ENCODE data around the gene FHDC1.

Gene FHDC1

DNA sequence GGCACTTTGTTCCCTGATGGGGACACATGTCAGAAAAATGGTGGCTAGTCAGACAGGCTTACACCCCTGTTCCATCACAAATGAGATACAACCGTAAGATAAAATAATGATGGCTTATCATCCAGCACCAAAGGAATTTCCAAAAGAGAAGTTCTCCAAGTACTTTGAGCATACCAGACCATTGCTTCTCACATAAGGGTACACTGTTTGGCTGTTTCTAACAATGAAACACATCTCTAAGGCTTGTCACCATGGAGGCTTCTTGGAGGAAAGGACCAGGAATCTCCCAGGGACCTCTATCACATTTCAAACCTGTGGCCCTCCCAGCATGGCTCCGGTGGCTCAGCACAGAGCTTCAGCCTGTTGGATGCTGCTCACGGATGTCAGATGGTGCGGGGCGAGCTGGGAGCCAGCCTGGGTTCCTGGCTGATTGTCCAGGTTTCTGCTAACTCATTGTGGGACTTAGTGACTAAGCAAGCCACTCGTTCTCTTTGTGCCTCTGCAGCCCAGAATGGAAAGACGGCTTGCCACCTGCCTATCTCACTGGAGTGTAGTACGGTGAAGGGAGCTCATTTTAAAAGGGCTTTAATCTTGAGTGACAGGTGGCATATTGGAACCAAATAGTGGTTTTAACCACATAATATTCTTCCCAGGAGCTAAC lies 54.5 kb downstream of the FHDC1 start:
- FAIRE-seq (no peak), DNase-seq (ENCODE audit: insufficient read length) (no peak)
- no peak for TF ChIP-seq POLR2AphosphoS5 (IDR thresholded peaks at IDR 0.05; ENCODE audit: low read depth, low read length)
- no peak for TF ChIP-seq TAF1 (IDR thresholded peaks at IDR 0.05; ENCODE audit: borderline replicate concordance, low read depth, low read length)
- TF ChIP-seq POLR2A (IDR thresholded peaks at IDR 0.05; ENCODE audit: low read depth, low read length): no peak

DNA sequence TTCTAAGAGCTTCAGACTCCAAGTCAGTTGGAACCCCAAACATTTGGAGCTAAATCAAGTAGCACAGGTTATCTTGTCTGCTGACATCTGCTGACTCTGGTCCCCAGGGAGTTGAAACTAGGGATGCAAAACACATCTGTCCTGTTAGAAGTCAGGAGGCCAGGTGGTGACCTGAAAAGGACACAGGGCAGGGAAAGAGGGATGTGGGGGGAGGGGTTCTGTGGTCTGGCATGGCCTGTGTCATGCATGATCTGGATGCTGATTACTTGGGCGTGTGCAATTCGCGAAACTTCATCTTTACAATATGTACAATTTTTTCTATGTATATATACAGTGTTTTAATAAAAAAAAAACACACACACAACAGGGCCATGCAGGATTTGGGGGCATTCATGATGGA lies 55.3 kb downstream of the FHDC1 start:
- DNase-seq (ENCODE audit: insufficient read length) (no peak), FAIRE-seq (no peak)
- no peak for TF ChIP-seq TAF1 (IDR thresholded peaks at IDR 0.05; ENCODE audit: borderline replicate concordance, low read depth, low read length)
- TF ChIP-seq POLR2AphosphoS5 (IDR thresholded peaks at IDR 0.05; ENCODE audit: low read depth, low read length): no peak
- TF ChIP-seq POLR2A (IDR thresholded peaks at IDR 0.05; ENCODE audit: low read depth, low read length): no peak

DNA sequence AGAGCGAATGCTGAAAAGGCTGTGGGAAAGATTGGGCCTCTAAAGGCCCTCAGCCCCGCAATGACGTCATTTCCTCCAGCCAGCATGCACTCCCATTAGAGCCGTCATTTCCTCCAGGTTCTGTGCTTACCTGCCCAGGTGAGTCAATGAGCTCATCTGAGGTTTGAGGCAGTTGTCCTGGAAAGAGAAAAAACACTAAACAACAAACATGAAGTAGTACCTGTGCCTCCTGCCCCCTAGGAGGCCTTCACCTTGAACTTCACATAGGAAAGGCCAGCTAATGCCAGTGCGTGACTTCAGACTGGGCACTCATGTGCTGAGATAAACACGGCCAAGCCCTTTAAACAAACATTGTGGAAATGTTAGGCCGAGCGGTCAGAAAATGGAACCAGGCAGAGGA lies 55.9 kb downstream of the FHDC1 start:
- no peak for TF ChIP-seq POLR2AphosphoS5 (IDR thresholded peaks at IDR 0.05; ENCODE audit: low read depth, low read length)
- FAIRE-seq: no peak
- no peak for DNase-seq (ENCODE audit: insufficient read length)

DNA sequence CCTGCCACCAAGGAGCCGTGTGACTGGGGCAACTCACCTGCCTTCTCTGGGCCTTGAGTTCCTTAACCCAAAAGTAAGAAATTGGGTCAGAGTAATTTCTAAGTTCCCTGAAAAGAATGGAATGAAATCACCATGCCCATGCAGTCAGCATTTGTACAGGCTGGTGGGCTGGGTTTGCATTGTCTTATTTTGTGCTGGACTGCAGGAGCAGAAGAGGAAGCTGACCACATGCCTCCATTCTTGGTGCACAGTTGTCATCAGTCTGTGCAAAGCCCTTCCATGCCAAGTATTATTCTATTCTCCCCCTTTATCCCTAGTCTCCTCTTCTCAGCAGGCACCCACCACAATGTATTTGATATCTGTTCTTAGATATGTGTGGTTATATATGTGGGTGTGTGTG lies 56.3 kb downstream of the FHDC1 start:
- DNase-seq (ENCODE audit: insufficient read length) (no peak), FAIRE-seq (no peak)
- TF ChIP-seq POLR2A (IDR thresholded peaks at IDR 0.05; ENCODE audit: low read depth, low read length) (no peak), POLR2AphosphoS5 (IDR thresholded peaks at IDR 0.05; ENCODE audit: low read depth, low read length) (no peak), TAF1 (IDR thresholded peaks at IDR 0.05; ENCODE audit: borderline replicate concordance, low read depth, low read length) (no peak)

DNA sequence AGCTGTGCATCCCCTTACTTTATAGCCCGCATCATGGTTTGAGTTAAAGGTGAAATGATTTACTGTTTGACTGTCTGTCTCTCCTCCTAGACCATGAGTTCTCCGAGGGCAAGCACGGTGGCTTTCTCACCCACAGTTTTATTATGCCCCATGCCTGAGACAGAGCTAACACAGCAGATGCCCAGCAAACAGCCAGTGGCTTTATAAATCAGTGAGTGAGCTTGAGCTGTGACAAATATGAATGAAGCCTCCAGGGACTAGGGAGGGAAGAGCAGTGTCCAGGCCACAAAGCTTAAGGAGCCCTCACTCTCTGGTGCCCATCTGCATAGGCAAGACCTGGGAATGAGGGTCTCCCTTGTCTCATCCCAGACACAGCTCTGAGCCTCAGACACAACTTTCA lies 57.9 kb downstream of the FHDC1 start:
- DNase-seq (ENCODE audit: insufficient read length): no peak
- TF ChIP-seq POLR2AphosphoS5 (IDR thresholded peaks at IDR 0.05; ENCODE audit: low read depth, low read length) (no peak), TAF1 (IDR thresholded peaks at IDR 0.05; ENCODE audit: borderline replicate concordance, low read depth, low read length) (no peak), POLR2A (IDR thresholded peaks at IDR 0.05; ENCODE audit: low read depth, low read length) (no peak)
- FAIRE-seq: no peak

DNA sequence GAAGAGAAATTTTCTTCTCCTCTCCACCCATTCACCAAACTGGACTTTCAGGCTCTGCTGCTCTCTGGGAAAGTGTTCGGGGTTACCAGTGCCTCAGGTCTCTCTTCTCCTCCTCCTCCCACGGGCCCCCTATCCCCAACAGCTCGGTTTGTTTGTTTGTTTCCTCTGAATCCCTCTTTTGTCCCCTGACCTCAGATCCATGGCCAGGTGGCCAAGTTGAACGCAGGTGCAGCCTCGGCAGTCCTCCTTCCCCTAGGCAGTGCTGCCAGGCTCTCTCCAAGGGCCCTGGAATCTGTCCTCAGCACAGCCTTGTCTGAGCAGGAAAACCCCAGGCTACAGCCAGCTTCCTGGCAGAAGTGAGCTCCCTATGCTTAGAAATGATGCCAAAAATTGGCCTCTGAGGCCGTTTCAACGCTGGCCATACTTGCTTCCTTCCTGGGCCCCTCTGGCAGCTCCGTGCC lies 60.0 kb downstream of the FHDC1 start:
- FAIRE-seq: no peak
- DNase-seq (ENCODE audit: insufficient read length): no peak
- TF ChIP-seq TAF1 (IDR thresholded peaks at IDR 0.05; ENCODE audit: borderline replicate concordance, low read depth, low read length): no peak
- TF ChIP-seq POLR2A (IDR thresholded peaks at IDR 0.05; ENCODE audit: low read depth, low read length): no peak
- TF ChIP-seq POLR2AphosphoS5 (IDR thresholded peaks at IDR 0.05; ENCODE audit: low read depth, low read length): no peak

DNA sequence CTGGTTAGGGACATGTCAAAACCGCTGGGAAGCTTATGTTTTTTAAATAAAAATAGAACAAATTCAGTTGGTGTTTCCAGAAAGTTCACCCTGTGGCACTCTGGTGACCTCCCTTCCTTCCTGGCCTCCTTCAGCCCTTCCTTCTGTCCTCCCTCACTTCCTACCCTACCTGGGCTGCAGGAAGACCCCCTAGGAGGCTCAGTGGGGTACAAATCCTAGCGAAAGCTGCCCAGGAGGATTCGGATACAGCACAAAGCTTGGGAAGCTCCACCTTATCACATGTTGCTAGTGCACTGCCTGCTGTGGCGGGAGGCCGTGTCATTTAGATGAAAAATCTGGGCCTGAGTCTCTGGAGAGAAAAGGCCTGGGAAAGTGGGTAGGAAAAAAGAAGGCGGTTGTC lies 60.5 kb downstream of the FHDC1 start:
- DNase-seq (ENCODE audit: insufficient read length) (no peak), FAIRE-seq (no peak)
- TF ChIP-seq POLR2AphosphoS5 (IDR thresholded peaks at IDR 0.05; ENCODE audit: low read depth, low read length) (no peak), POLR2A (IDR thresholded peaks at IDR 0.05; ENCODE audit: low read depth, low read length) (no peak), TAF1 (IDR thresholded peaks at IDR 0.05; ENCODE audit: borderline replicate concordance, low read depth, low read length) (no peak)

DNA sequence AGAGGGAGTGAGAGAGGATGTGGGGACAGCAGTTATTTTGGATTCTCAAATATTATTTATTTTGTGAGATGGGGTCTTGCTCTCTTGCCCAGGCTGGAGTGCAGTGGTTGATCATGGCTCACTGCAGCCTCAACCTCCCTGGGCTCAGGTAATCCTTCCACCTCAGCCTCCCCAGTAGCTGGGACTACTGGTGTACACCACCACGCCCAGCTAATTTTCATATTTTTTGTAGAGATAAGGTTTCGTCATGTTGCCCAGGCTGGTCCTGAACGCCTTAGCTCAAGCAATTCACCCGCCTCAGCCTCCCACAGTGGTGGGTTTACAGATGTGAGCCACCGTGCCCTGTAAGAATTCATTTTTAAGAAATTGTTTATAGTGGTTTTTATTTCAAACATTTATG lies 61.2 kb downstream of the FHDC1 start:
- TF ChIP-seq POLR2AphosphoS5 (IDR thresholded peaks at IDR 0.05; ENCODE audit: low read depth, low read length) (no peak), POLR2A (IDR thresholded peaks at IDR 0.05; ENCODE audit: low read depth, low read length) (no peak), TAF1 (IDR thresholded peaks at IDR 0.05; ENCODE audit: borderline replicate concordance, low read depth, low read length) (no peak)
- no peak for FAIRE-seq

DNA sequence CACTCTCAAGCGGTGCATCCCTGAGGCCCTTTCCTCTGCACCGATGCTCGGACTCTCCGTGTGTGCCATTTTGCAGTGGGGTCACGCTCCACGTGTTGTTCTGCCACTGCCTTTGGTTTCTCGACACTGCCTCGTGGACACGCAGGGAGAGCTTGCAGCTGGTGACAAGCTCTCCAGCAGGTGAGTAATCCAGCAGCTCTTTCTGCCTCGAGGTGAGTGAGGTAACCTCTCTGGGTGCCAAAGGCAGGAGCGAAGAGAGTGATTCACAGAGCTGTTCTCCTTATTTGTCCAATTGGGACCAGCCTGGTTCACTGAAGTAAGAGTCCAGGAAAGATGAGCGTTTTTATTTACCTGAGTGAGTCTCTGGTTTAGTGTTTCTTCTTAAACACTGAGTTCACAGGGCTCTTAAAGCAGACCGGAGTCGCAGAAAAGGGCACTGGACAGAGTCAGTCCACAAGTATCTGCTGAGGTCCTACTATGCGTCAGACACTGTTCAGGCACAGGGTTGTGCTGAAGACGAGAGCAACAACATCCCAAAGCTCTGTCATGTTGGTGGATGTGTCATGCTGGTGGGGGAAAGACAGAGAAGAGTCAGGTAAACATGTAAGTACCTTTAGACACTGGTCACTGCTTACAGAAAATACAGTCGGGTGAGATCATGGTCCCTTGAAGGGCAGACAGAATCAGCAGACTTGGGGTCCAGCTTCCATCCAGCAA lies 61.8 kb downstream of the FHDC1 start:
- TF ChIP-seq TAF1 (IDR thresholded peaks at IDR 0.05; ENCODE audit: borderline replicate concordance, low read depth, low read length): no peak
- no peak for TF ChIP-seq POLR2A (IDR thresholded peaks at IDR 0.05; ENCODE audit: low read depth, low read length)
- TF ChIP-seq POLR2AphosphoS5 (IDR thresholded peaks at IDR 0.05; ENCODE audit: low read depth, low read length): no peak

More for the DNA sequence above, 61.2 kb downstream of the FHDC1 start:
- DNase-seq (ENCODE audit: insufficient read length): no peak

DNA sequence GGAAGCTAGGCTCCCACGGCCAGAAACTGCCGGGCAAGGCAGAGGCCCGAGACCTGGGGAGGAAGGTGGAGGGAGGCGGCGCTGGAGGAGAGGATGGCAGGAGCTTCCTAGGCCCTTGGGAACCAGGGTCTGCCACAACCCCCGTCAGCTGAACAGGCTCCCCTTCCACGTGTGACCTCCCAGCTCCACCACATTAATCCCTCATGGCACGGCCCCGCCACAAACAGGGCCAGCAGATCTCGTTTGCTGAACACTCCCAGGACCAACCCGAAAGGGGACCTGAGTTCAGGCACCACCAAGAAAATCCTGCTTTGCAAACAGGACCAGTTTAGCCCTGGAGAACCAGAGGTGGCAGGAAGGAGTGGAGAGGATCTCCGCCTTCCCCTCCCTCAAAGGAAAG lies 62.7 kb downstream of the FHDC1 start:
- TF ChIP-seq TAF1 (IDR thresholded peaks at IDR 0.05; ENCODE audit: borderline replicate concordance, low read depth, low read length): no peak
- TF ChIP-seq POLR2AphosphoS5 (IDR thresholded peaks at IDR 0.05; ENCODE audit: low read depth, low read length): no peak
- TF ChIP-seq POLR2A (IDR thresholded peaks at IDR 0.05; ENCODE audit: low read depth, low read length): no peak
- DNase-seq (ENCODE audit: insufficient read length) (no peak), FAIRE-seq (no peak)

More for the DNA sequence above, 61.8 kb downstream of the FHDC1 start:
- DNase-seq (ENCODE audit: insufficient read length): no peak
- FAIRE-seq: no peak

DNA sequence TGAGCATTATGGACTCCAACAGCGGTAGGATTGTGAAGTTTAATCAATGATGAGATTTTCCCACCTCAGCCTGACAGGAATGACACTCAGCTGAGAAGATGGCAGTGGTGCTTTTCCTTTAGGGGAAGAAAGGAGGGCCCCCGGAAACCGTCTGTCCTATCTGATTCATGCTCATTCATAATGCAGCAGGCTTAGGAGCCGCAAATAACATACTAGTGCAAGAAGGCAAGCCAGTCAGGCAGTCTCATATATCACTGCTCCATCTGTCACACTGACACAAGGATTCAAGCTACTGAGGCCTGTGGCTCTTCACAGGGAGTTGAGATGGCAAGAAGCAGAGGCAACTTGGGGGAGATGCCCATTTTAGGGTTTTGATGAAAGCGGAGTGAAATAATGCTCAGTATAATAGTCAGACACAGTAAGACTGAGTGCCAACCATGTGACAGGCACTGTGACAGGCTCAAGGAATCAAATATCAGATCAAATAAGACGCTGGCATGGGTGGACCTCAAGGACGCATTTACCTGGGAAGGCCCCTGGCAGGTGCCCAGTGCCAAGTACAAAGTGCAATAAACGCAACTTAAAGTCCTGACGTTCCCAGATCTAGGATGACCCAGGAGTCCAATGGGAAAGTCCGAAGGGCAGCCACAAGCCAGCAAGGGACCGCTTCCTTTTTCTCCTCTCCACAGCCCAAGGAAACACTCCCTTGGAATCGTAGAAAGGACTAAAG lies 63.4 kb downstream of the FHDC1 start:
- DNase-seq (ENCODE audit: insufficient read length) (no peak), FAIRE-seq (no peak)
- no peak for TF ChIP-seq POLR2A (IDR thresholded peaks at IDR 0.05; ENCODE audit: low read depth, low read length)
- no peak for TF ChIP-seq TAF1 (IDR thresholded peaks at IDR 0.05; ENCODE audit: borderline replicate concordance, low read depth, low read length)
- TF ChIP-seq POLR2AphosphoS5 (IDR thresholded peaks at IDR 0.05; ENCODE audit: low read depth, low read length): no peak

DNA sequence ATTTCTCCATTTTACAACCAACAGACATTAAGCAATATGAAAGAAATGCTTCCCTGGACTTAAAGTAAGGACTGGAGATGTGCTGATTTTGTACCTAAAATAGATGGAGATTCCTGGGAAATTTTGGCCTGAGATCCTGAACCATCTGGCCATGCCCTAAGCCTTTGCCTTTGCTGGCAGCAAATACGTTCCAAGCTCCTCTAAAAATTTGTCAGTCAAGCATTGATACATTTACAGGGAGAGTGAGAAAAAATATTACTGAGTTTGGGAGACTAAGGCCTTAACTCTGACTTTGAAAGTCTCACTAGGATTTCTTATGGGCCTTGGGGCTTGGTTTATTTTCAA lies 63.9 kb downstream of the FHDC1 start:
- TF ChIP-seq TAF1 (IDR thresholded peaks at IDR 0.05; ENCODE audit: borderline replicate concordance, low read depth, low read length) (no peak), POLR2AphosphoS5 (IDR thresholded peaks at IDR 0.05; ENCODE audit: low read depth, low read length) (no peak), POLR2A (IDR thresholded peaks at IDR 0.05; ENCODE audit: low read depth, low read length) (no peak)
- DNase-seq (ENCODE audit: insufficient read length) (no peak), FAIRE-seq (no peak)
